ENCODE measurements around the gene JMJD6.

GRCh38 chr17:76687298-76688164 is 38.9 kb downstream of the JMJD6 start:
- TF ChIP-seq EZH2 (IDR thresholded peaks at IDR 0.05; ENCODE audit: borderline replicate concordance, low read length) (no peak), CTCF (conservative IDR thresholded peaks at IDR 0.05 in 1 of 2, IDR thresholded peaks at IDR 0.05 in 1 of 2; ENCODE audit: extremely low read depth in 1 of 2, insufficient read depth in 1 of 2, low read depth in 1 of 2, low read length in 2 of 2) (no peak)
